HepG2 (cell line): Measurements from ENCODE around the gene E2F1. TPM values are rescaled to one million over a fixed set of nuclear protein-coding genes. Genes with fewer than 3 reads are reported as not detected.

Experiments
- CHD4 ChIP-seq: fragments of 200-600 bp; sonication (generic); IDR thresholded peaks from 2 replicates; pipeline ENCODE4 v1.7.0; 2017; ENCODE audit warnings: mild to moderate bottlenecking, low read length, borderline replicate concordance
- GFI1 ChIP-seq: sonication (generic); formaldehyde crosslinking; IDR thresholded peaks from 2 replicates; pipeline ENCODE4 v1.5.0; 2020; ENCODE audit warnings: missing genetic modification reagents, mild to moderate bottlenecking, borderline replicate concordance
- NFATC3 ChIP-seq: sonication (generic); formaldehyde crosslinking; IDR thresholded peaks from 2 replicates; pipeline ENCODE4 v1.5.1; 2020; ENCODE audit warnings: mild to moderate bottlenecking, missing genetic modification reagents
- ONECUT2 ChIP-seq: sonication (generic); formaldehyde crosslinking; IDR thresholded peaks from 2 replicates; pipeline ENCODE4 v1.4.0; 2020; ENCODE audit warnings: missing genetic modification reagents
- ZMYM3 ChIP-seq: sonication (generic); formaldehyde crosslinking; IDR thresholded peaks from 2 replicates; pipeline ENCODE4 v1.5.1; 2020; ENCODE audit warnings: mild to moderate bottlenecking, missing genetic modification reagents
- ZNF781 ChIP-seq: sonication (generic); formaldehyde crosslinking; IDR thresholded peaks from 2 replicates; pipeline ENCODE4 v1.5.1; 2020; ENCODE audit warnings: borderline replicate concordance, mild to moderate bottlenecking, missing genetic modification reagents; ENCODE audit errors: not compliant biosample characterization
- polyA plus RNA-seq, 8 experiments: library from polyadenylated mRNA; depleted of rRNA in 3 of 8; stranded (reverse) in 7 of 8; unstranded in 1 of 8; fragments of >200 nt; fragmentation: Illumina TruSeq in 4 of 8; extraction: Trizol in 4 of 8; gene quantifications; 2 replicates each; pipeline versions ENCODE4 v1.2.1 to v1.2.3, GENCODE V29; 2011 to 2016; ENCODE audit warnings: low read depth in 4 of 8, missing spikeins in 1 of 8, mixed read lengths in 1 of 8; ENCODE audit not compliant: insufficient read depth in 1 of 8
- total RNA-seq, 5 experiments: library from RNA; depleted of rRNA; stranded (reverse); fragments of >200 nt; fragmentation: Illumina TruSeq; extraction: Trizol; gene quantifications; 2 replicates each; pipeline ENCODE4 v1.2.3, GENCODE V29; 2016; ENCODE audit warnings: low read depth in 1 of 5
- TF ChIP-seq, protein P1 (sequence below), 2 experiments: fragments of 450-650 bp in 1 of 2; sonication (generic) in 1 of 2; formaldehyde crosslinking in 1 of 2; IDR thresholded peaks; 2 replicates each; pipeline versions ENCODE4 v1.6.1 to v1.8.0; 2016 to 2022; ENCODE audit warnings: antibody characterized with exemption in 1 of 2, mild to moderate bottlenecking in 1 of 2, missing genetic modification reagents in 1 of 2
- TF ChIP-seq, protein P2 (sequence below): sonication (generic); formaldehyde crosslinking; IDR thresholded peaks from 2 replicates; pipeline ENCODE4 v1.8.1; 2023; ENCODE audit warnings: mild to moderate bottlenecking, missing genetic modification reagents
- TF ChIP-seq, protein P3 (sequence below), 2 experiments: sonication (generic) in 1 of 2; formaldehyde crosslinking in 1 of 2; IDR thresholded peaks; 2 replicates each; pipeline versions ENCODE4 v1.4.0 to v1.6.1; 2016 to 2020; ENCODE audit warnings: borderline replicate concordance in 1 of 2, low read depth in 1 of 2, mild to moderate bottlenecking in 1 of 2, missing genetic modification reagents in 1 of 2
- TF ChIP-seq, protein P4 (sequence below): sonication (generic); formaldehyde crosslinking; conservative IDR thresholded peaks from 2 replicates; pipeline ENCODE4 v1.4.0; 2020; ENCODE audit warnings: missing genetic modification reagents

The E2F1 gene
- total and polyA plus RNA-seq, 2 of the 13 experiments (the other 11 are each of a cell fraction or from before 2014, with no cell fraction given): 25.5 to 39.4 TPM

DNA sequence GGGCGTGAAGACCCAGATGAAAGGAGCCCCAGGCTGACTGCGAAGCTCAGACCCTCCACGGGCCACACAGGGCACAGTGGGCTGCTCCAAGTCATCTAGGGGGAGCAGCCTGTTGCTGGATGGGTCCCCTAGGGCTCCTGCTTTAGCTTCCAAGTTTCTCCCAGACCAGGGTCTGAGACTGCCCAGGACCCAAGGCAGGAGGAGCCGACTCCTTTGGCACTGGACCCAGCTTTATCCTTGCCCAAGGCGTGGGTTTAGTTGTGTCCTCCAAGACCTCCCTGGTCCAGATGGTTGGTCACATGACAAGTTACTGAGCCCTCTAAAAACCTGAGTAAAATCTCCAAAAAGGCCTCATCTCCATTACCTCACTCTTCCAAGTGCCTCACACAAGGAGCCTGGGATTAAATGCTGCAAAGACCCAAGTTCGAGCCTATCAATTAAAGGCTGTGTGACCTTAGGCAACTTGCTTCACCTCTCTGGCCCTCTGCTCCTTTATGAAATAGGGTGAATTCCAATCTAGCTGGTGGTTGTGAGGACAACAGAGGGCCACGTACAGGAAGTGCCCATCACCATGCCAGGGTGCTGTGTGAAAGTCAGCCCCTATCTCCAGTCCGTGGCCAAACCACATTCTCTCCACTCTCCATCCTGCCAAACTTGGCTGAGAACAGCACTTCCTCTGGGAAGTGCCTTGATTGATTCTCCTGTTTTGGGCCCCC, 14.5 kb downstream of the E2F1 start (continued):
- TF ChIP-seq ZMYM3 (peak; percentile 94), CHD4 (no peak), ZNF781 (CRISPR knock-in tag) (peak; percentile 34), ONECUT2 (CRISPR knock-in tag) (no peak), NFATC3 (CRISPR knock-in tag) (no peak), GFI1 (CRISPR knock-in tag) (no peak)
- TF ChIP-seq, protein P1, sequence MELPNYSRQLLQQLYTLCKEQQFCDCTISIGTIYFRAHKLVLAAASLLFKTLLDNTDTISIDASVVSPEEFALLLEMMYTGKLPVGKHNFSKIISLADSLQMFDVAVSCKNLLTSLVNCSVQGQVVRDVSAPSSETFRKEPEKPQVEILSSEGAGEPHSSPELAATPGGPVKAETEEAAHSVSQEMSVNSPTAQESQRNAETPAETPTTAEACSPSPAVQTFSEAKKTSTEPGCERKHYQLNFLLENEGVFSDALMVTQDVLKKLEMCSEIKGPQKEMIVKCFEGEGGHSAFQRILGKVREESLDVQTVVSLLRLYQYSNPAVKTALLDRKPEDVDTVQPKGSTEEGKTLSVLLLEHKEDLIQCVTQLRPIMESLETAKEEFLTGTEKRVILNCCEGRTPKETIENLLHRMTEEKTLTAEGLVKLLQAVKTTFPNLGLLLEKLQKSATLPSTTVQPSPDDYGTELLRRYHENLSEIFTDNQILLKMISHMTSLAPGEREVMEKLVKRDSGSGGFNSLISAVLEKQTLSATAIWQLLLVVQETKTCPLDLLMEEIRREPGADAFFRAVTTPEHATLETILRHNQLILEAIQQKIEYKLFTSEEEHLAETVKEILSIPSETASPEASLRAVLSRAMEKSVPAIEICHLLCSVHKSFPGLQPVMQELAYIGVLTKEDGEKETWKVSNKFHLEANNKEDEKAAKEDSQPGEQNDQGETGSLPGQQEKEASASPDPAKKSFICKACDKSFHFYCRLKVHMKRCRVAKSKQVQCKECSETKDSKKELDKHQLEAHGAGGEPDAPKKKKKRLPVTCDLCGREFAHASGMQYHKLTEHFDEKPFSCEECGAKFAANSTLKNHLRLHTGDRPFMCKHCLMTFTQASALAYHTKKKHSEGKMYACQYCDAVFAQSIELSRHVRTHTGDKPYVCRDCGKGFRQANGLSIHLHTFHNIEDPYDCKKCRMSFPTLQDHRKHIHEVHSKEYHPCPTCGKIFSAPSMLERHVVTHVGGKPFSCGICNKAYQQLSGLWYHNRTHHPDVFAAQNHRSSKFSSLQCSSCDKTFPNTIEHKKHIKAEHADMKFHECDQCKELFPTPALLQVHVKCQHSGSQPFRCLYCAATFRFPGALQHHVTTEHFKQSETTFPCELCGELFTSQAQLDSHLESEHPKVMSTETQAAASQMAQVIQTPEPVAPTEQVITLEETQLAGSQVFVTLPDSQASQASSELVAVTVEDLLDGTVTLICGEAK (IDR thresholded peaks at IDR 0.05): no peak
- TF ChIP-seq, protein P1 (CRISPR knock-in tag; IDR thresholded peaks at IDR 0.05): no peak
- TF ChIP-seq, protein P2, sequence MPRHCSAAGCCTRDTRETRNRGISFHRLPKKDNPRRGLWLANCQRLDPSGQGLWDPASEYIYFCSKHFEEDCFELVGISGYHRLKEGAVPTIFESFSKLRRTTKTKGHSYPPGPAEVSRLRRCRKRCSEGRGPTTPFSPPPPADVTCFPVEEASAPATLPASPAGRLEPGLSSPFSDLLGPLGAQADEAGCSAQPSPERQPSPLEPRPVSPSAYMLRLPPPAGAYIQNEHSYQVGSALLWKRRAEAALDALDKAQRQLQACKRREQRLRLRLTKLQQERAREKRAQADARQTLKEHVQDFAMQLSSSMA: no peak
- TF ChIP-seq, protein P3, sequence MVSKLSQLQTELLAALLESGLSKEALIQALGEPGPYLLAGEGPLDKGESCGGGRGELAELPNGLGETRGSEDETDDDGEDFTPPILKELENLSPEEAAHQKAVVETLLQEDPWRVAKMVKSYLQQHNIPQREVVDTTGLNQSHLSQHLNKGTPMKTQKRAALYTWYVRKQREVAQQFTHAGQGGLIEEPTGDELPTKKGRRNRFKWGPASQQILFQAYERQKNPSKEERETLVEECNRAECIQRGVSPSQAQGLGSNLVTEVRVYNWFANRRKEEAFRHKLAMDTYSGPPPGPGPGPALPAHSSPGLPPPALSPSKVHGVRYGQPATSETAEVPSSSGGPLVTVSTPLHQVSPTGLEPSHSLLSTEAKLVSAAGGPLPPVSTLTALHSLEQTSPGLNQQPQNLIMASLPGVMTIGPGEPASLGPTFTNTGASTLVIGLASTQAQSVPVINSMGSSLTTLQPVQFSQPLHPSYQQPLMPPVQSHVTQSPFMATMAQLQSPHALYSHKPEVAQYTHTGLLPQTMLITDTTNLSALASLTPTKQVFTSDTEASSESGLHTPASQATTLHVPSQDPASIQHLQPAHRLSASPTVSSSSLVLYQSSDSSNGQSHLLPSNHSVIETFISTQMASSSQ (IDR thresholded peaks at IDR 0.05; ENCODE audit: low read depth): no peak
- TF ChIP-seq, protein P3 (CRISPR knock-in tag; IDR thresholded peaks at IDR 0.05; ENCODE audit: borderline replicate concordance): no peak
- TF ChIP-seq, protein P4, sequence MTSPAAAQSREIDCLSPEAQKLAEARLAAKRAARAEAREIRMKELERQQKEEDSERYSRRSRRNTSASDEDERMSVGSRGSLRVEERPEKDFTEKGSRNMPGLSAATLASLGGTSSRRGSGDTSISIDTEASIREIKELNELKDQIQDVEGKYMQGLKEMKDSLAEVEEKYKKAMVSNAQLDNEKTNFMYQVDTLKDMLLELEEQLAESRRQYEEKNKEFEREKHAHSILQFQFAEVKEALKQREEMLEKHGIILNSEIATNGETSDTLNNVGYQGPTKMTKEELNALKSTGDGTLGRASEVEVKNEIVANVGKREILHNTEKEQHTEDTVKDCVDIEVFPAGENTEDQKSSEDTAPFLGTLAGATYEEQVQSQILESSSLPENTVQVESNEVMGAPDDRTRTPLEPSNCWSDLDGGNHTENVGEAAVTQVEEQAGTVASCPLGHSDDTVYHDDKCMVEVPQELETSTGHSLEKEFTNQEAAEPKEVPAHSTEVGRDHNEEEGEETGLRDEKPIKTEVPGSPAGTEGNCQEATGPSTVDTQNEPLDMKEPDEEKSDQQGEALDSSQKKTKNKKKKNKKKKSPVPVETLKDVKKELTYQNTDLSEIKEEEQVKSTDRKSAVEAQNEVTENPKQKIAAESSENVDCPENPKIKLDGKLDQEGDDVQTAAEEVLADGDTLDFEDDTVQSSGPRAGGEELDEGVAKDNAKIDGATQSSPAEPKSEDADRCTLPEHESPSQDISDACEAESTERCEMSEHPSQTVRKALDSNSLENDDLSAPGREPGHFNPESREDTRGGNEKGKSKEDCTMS: no peak
